H1 (cell line): ENCODE data around the gene RBCK1. TPM values are rescaled to one million over a fixed set of nuclear protein-coding genes. Genes with fewer than 3 reads are reported as not detected.
A peak's percentile ranks its signal among the peaks of the same experiment; 100 is the strongest.

Source experiments
- CTCF ChIA-PET: fragments of 300-600 bp; sonication (Branson Sonifier 250); formaldehyde crosslinking; loops from one replicate; lab custom pipeline; 2021; ENCODE audit not compliant: partially characterized antibody; lab: Charles Lee
- POLR2A ChIA-PET: fragments of 300-600 bp; sonication (Branson Sonifier 250); formaldehyde crosslinking; loops from one replicate; lab custom pipeline; 2021; ENCODE audit warnings: inconsistent platforms; ENCODE audit not compliant: partially characterized antibody; lab: Charles Lee
- DNase-seq, 2 experiments: peaks; one replicate each; pipeline versions ENCODE4 v3.0.0 to v3.0.0-alpha.2; 2010 to 2022; ENCODE audit warnings: low spot score in 2 of 2, low read depth in 1 of 2, mixed read lengths in 1 of 2
- FAIRE-seq: peaks from 2 replicates; lab custom pipeline; 2011; peaks lifted over from hg19 to GRCh38; lab: Jason Lieb, UNC
- H2AFZ ChIP-seq: 2 replicates; pipeline ENCODE4 v1.8.1; 2012; ENCODE audit warnings: low read length, inconsistent platforms
- H2AK5ac ChIP-seq: 2 replicates; pipeline ENCODE4 v1.6.1; 2013; ENCODE audit warnings: low read depth, low read length
- H2BK120ac ChIP-seq: replicated peaks from 2 replicates; pipeline ENCODE3; 2013; ENCODE audit warnings: low read depth, low read length, inconsistent platforms
- H2BK12ac ChIP-seq: 2 replicates; pipeline ENCODE4 v1.6.1; 2013; ENCODE audit warnings: low read depth, low read length
- H2BK15ac ChIP-seq: 2 replicates; pipeline ENCODE4 v1.6.1; 2013; ENCODE audit warnings: low read length
- H2BK20ac ChIP-seq: 2 replicates; pipeline ENCODE4 v1.6.1; 2013; ENCODE audit warnings: low read length
- H2BK5ac ChIP-seq: 2 replicates; pipeline ENCODE4 v1.6.1; 2013; ENCODE audit warnings: low read depth, low read length
- H3K14ac ChIP-seq: 2 replicates; pipeline ENCODE4 v1.6.1; 2013; ENCODE audit warnings: inconsistent platforms; ENCODE audit not compliant: insufficient read length
- H3K18ac ChIP-seq: 2 replicates; pipeline ENCODE4 v1.6.1; 2013; ENCODE audit warnings: low read length; ENCODE audit errors: extremely low read depth
- H3K23ac ChIP-seq: 2 replicates; pipeline ENCODE4 v1.6.1; 2013; ENCODE audit warnings: inconsistent platforms; ENCODE audit not compliant: insufficient read length
- H3K23me2 ChIP-seq: 2 replicates; pipeline ENCODE4 v1.6.1; 2013; ENCODE audit warnings: low read depth, low read length
- H3K27ac ChIP-seq: 2 replicates; pipeline ENCODE4 v1.6.1; 2011; ENCODE audit warnings: low read depth, low read length, inconsistent platforms
- H3K27me3 ChIP-seq, 4 experiments: replicated peaks in 1 of 4; 1 replicate in 1 of 4; 2 replicates in 3 of 4; pipeline versions ENCODE4 v1.6.1 to v1.8.1; 2011 to 2013; ENCODE audit warnings: low read length in 3 of 4, mild to moderate bottlenecking in 3 of 4, inconsistent platforms in 2 of 4, mixed read lengths in 2 of 4, moderate library complexity in 1 of 4; ENCODE audit not compliant: control insufficient read depth in 3 of 4, insufficient read depth in 3 of 4; ENCODE audit errors: extremely low read depth in 1 of 4
- H3K36me3 ChIP-seq, 4 experiments: 2 replicates each; pipeline versions ENCODE4 v1.6.1 to v1.8.1; 2011 to 2013; ENCODE audit warnings: mild to moderate bottlenecking in 4 of 4, low read length in 3 of 4, moderate library complexity in 2 of 4, control low read depth in 1 of 4, inconsistent platforms in 1 of 4; ENCODE audit not compliant: insufficient read depth in 4 of 4, control insufficient read depth in 2 of 4
- H3K4ac ChIP-seq: replicated peaks from 2 replicates; pipeline ENCODE3; 2013; ENCODE audit warnings: low read length, low read depth, mixed read lengths, inconsistent platforms; ENCODE audit not compliant: insufficient read length
- H3K4me1 ChIP-seq, 4 experiments: replicated peaks in 1 of 4; 1 replicate in 1 of 4; 2 replicates in 3 of 4; pipeline versions ENCODE4 v1.6.1 to v1.8.1; 2011 to 2013; ENCODE audit warnings: low read length in 3 of 4, inconsistent platforms in 2 of 4, mixed read lengths in 1 of 4; ENCODE audit not compliant: insufficient read depth in 4 of 4, control insufficient read depth in 3 of 4
- H3K4me2 ChIP-seq, 2 experiments: 2 replicates each; pipeline versions ENCODE4 v1.6.1 to v1.8.1; 2011 to 2013; ENCODE audit warnings: low read depth in 2 of 2, low read length in 2 of 2, control low read depth in 1 of 2, inconsistent platforms in 1 of 2, mild to moderate bottlenecking in 1 of 2; ENCODE audit not compliant: insufficient read depth in 1 of 2
- H3K4me3 ChIP-seq, 4 experiments: fragments of 200-600, 300-600 bp in 1 of 4; sonication (generic), shearing (Covaris generic), sonication (Bioruptor Twin) in 1 of 4; 2 replicates each; pipeline versions ENCODE4 v1.5.1 to v1.8.1; 2011 to 2016; ENCODE audit warnings: low read length in 4 of 4, low read depth in 3 of 4, control low read depth in 2 of 4, inconsistent platforms in 2 of 4, mild to moderate bottlenecking in 2 of 4, mixed read lengths in 1 of 4, moderate library complexity in 1 of 4; ENCODE audit not compliant: insufficient read depth in 2 of 4; ENCODE audit errors: extremely low read depth in 1 of 4
- H3K56ac ChIP-seq: replicated peaks from 2 replicates; pipeline ENCODE3; 2013; ENCODE audit warnings: low read depth, mild to moderate bottlenecking, mixed read lengths, low read length, inconsistent platforms; ENCODE audit not compliant: insufficient read length
- H3K79me1 ChIP-seq: 2 replicates; pipeline ENCODE4 v1.6.1; 2013; ENCODE audit warnings: low read depth, low read length, control low read depth
- H3K79me2 ChIP-seq, 2 experiments: 2 replicates each; pipeline versions ENCODE4 v1.6.1 to v1.8.1; 2012 to 2013; ENCODE audit warnings: low read length in 2 of 2, mild to moderate bottlenecking in 2 of 2, inconsistent platforms in 1 of 2; ENCODE audit not compliant: insufficient read depth in 2 of 2, control insufficient read depth in 1 of 2
- H3K9ac ChIP-seq, 4 experiments: replicated peaks in 1 of 4; 1 replicate in 1 of 4; 2 replicates in 3 of 4; pipeline versions ENCODE4 v1.6.1 to v1.8.1; 2011 to 2013; ENCODE audit warnings: low read depth in 3 of 4, low read length in 3 of 4, control low read depth in 2 of 4, mild to moderate bottlenecking in 2 of 4, moderate library complexity in 2 of 4, inconsistent platforms in 1 of 4; ENCODE audit errors: extremely low read depth in 1 of 4
- H3K9me3 ChIP-seq, 2 experiments: 2 replicates each; pipeline versions ENCODE4 v1.6.1 to v1.8.1; 2012 to 2013; ENCODE audit warnings: mild to moderate bottlenecking in 2 of 2, moderate library complexity in 2 of 2, control low read depth in 1 of 2, inconsistent platforms in 1 of 2, low read depth in 1 of 2, low read length in 1 of 2, mixed read lengths in 1 of 2; ENCODE audit not compliant: insufficient read depth in 2 of 2
- H4K20me1 ChIP-seq, 2 experiments: replicated peaks in 1 of 2; 2 replicates each; pipeline versions ENCODE3 to v1.8.1; 2011 to 2013; ENCODE audit warnings: inconsistent platforms in 2 of 2, low read length in 2 of 2, mild to moderate bottlenecking in 1 of 2; ENCODE audit not compliant: insufficient read depth in 2 of 2, control insufficient read depth in 1 of 2
- H4K5ac ChIP-seq: 2 replicates; pipeline ENCODE4 v1.6.1; 2013; ENCODE audit warnings: low read length, low read depth, mixed read lengths, inconsistent platforms; ENCODE audit not compliant: insufficient read length
- H4K8ac ChIP-seq: 2 replicates; pipeline ENCODE4 v1.8.0; 2013; ENCODE audit warnings: mild to moderate bottlenecking, moderate library complexity, low read length, inconsistent platforms; ENCODE audit not compliant: insufficient read depth; ENCODE audit errors: extremely low read depth
- H4K91ac ChIP-seq: replicated peaks from 2 replicates; pipeline ENCODE3; 2013; ENCODE audit warnings: low read length, mixed read lengths, inconsistent platforms; ENCODE audit not compliant: insufficient read length
- GTF2F1 ChIP-seq: IDR thresholded peaks from 2 replicates; pipeline ENCODE4 v1.6.1; 2012; ENCODE audit warnings: low read depth, low read length, improper control_type of control experiment, borderline replicate concordance
- POLR2AphosphoS5 ChIP-seq: IDR thresholded peaks from 2 replicates; pipeline ENCODE4 v1.6.1; 2011; ENCODE audit warnings: low read depth, low read length
- SIX5 ChIP-seq: IDR thresholded peaks from 2 replicates; pipeline ENCODE4 v1.6.1; 2011; ENCODE audit warnings: mild to moderate bottlenecking, low read depth, low read length
- WGBS, 2 experiments: shearing (Covaris generic) in 1 of 2; methylation state at CpG; one replicate each; pipeline versions ENCODE4 v1.1.6 to v1.1.7; 2013 to 2015; ENCODE audit warnings: low lambda C conversion rate in 2 of 2, mixed read lengths in 2 of 2, inconsistent platforms in 1 of 2, low coverage in 1 of 2, missing lambda C conversion rate in 1 of 2; ENCODE audit not compliant: insufficient replicate concordance in 2 of 2, insufficient coverage in 1 of 2, insufficient read length in 1 of 2; ENCODE audit errors: extremely low coverage in 1 of 2, missing lambda C conversion rate in 1 of 2; 5-methylcytosine and 5-hydroxymethylcytosine counted together
- polyA plus RNA-seq, 7 experiments: library from polyadenylated mRNA; depleted of rRNA in 3 of 7; stranded (reverse) in 5 of 7; unstranded in 2 of 7; fragments of >200 nt in 5 of 7; fragments of 200-250 nt in 2 of 7; gene quantifications; 1 replicate in 5 of 7; 2 replicates in 1 of 7; 4 replicates in 1 of 7; pipeline versions ENCODE4 v1.2.1 to v1.2.3, GENCODE V29; 2011 to 2013; ENCODE audit warnings: missing spikeins in 2 of 7, mixed read lengths in 2 of 7
- total RNA-seq: library from RNA; stranded (reverse); fragmentation: NEBNext Ultra II Directional; extraction: Animal tissue kit (Norgen Biotek cat#: 25700); gene quantifications from 2 replicates; pipeline ENCODE4 v1.2.1, GENCODE V29; 2021

The RBCK1 gene
- total and polyA plus RNA-seq, 2 of the 8 experiments (the other 6 are each of a cell fraction or from before 2014, with no cell fraction given): 43.1 to 54.7 TPM

- Histone ChIP-seq H3K79me2 (no peaks in the 10 kb centered on the region), H4K8ac (no peak overlapping the region), H2BK15ac (no peak overlapping the region), H3K79me1 (no peaks in the 10 kb centered on the region), H2BK120ac (no peak overlapping the region), H3K9me3 (peaks cover 15 to 24% of the 10 kb centered on the region in 2 experiments), H2BK12ac (no peak overlapping the region), H3K4me2 (no peak overlapping the region), H3K14ac (no peak overlapping the region), H3K56ac (no peak overlapping the region), H2BK20ac (no peak overlapping the region), H3K4me3 (no peak overlapping the region), H4K20me1 (no peaks in the 10 kb centered on the region), H3K36me3 (peaks cover 0 to 8% (median 4%) of the 10 kb centered on the region in 4 experiments; a peak in 6 of 8 replicates), H3K23ac (no peak overlapping the region), H2AFZ (no peak overlapping the region), H2BK5ac (no peak overlapping the region), H2AK5ac (no peak overlapping the region), H3K4me1 (no peaks in the 10 kb centered on the region), H3K27me3 (no peaks in the 10 kb centered on the region), H3K4ac (no peak overlapping the region), H4K91ac (no peak overlapping the region), H3K9ac (no peak overlapping the region), H3K18ac (no peak overlapping the region), H3K23me2 (no peaks in the 10 kb centered on the region), H4K5ac (no peak overlapping the region), H3K27ac (no peak overlapping the region)
- 100% methylated on average over 1 of the region's 1 CpG; no CpG with 5 or more reads in 1 of the 2 experiments for WGBS, 2 experiments
- DNase-seq (no peak), FAIRE-seq (no peak)
- TF ChIP-seq GTF2F1: 0 out of 2 replicates have a peak, but pooled peaks have one; percentile 23
- no peak for TF ChIP-seq SIX5
- TF ChIP-seq POLR2AphosphoS5: peak; percentile 62; the same call in 1 of the 2 replicates
- ChIA-PET CTCF (interaction anchor here (1.9 kb wide), 1 partner anchor 42 kb away, joined by 7 read pairs; no protein-coding TSS in a partner anchor), POLR2A (interaction anchor here (1.1 to 4.4 kb wide), 3 partner anchors 11 to 110 kb away, joined by 3 to 26 read pairs (median 3); partner anchors contain the start of genes CSNK2A1 and TBC1D20)
These were observed 64.8 kb downstream of the RBCK1 start for GRCh38 chr20:472889-473292.
